Measurements from ENCODE around the gene SVIL.

- TF ChIP-seq EZH2 (IDR thresholded peaks at IDR 0.05; ENCODE audit: insufficient read depth, poor library complexity, severe bottlenecking) (no peak), EZH2phosphoT487 (IDR thresholded peaks at IDR 0.05; ENCODE audit: insufficient read depth, low read depth) (no peak)
Observed at GRCh38 chr10:29554660-29555059, 80.1 kb downstream of the SVIL start.

All from GM23248 (cell line).